A549 (cell line): ENCODE data around the gene PGK1. TPM values are rescaled to one million over a fixed set of nuclear protein-coding genes. Genes with fewer than 3 reads are reported as not detected.
A peak's percentile ranks its signal among the peaks of the same experiment; 100 is the strongest.

Experiments used
- ATAC-seq, 2 experiments: fragments of 200-7000 bp in 1 of 2; fragments of >200 bp in 1 of 2; cut with Nextera tagmentation in 1 of 2; cut with Tn5 transposase in 1 of 2; 3 replicates each; pipeline versions ENCODE4 v1.8.0 to v1.9.1; 2018 to 2020; ENCODE audit warnings: mild to moderate bottlenecking in 1 of 2, moderate library complexity in 1 of 2
- CTCF ChIA-PET: fragments of 300-600 bp; sonication (Branson Sonifier 250); formaldehyde crosslinking; extraction: SDS; loops from one replicate; lab custom pipeline; 2021; ENCODE audit warnings: antibody characterized with exemption, inconsistent platforms; lab: Yijun Ruan, JAX
- POLR2A ChIA-PET: fragments of 350-600 bp; formaldehyde crosslinking; extraction: SDS; loops from one replicate; lab custom pipeline; 2021; ENCODE audit warnings: antibody characterized with exemption, inconsistent platforms; lab: Yijun Ruan, JAX
- DNase-seq, 2 experiments: peaks; one replicate each; pipeline versions ENCODE4 v3.0.0 to v3.0.0-alpha.2; 2011 to 2016; ENCODE audit warnings: low read depth in 1 of 2, low spot score in 1 of 2
- FAIRE-seq: peaks from 2 replicates; lab custom pipeline; 2011; peaks lifted over from hg19 to GRCh38; lab: Jason Lieb, UNC
- H3K27ac ChIP-seq, 2 experiments: fragments of >200 bp; sonication (Bioruptor Twin); formaldehyde crosslinking; 3 replicates each; pipeline ENCODE4 v1.5.1; 2016 to 2017
- H3K4me1 ChIP-seq: fragments of >200 bp; sonication (Bioruptor Twin); formaldehyde crosslinking; 3 replicates; pipeline ENCODE4 v1.6.1; 2016
- H3K4me2 ChIP-seq: fragments of >200 bp; sonication (Bioruptor Twin); formaldehyde crosslinking; 3 replicates; pipeline ENCODE4 v1.6.1; 2016
- H3K4me3 ChIP-seq: fragments of >200 bp; sonication (Bioruptor Twin); formaldehyde crosslinking; 3 replicates; pipeline ENCODE4 v1.5.1; 2016
- H3K9me3 ChIP-seq: fragments of >200 bp; sonication (Bioruptor Twin); formaldehyde crosslinking; 3 replicates; pipeline ENCODE4 v1.6.1; 2016
- BCL3 ChIP-seq: fragments of >200 bp; sonication (Bioruptor Twin); formaldehyde crosslinking; IDR thresholded peaks from 3 replicates; pipeline ENCODE4 v1.6.1; 2016
- BHLHE40 ChIP-seq: IDR thresholded peaks from 2 replicates; pipeline ENCODE4 v1.6.1; 2012; ENCODE audit warnings: low read depth, low read length, inconsistent platforms
- CHD4 ChIP-seq: fragments of 200-600 bp; sonication (generic); IDR thresholded peaks from 2 replicates; pipeline ENCODE4 v1.6.1; 2016; ENCODE audit warnings: antibody characterized with exemption, mild to moderate bottlenecking, borderline replicate concordance
- E2F6 ChIP-seq: IDR thresholded peaks from 2 replicates; pipeline ENCODE4 v1.6.1; 2012; ENCODE audit warnings: low read depth, borderline replicate concordance
- EHF ChIP-seq: fragments of 250-450 bp; sonication (Bioruptor Pico); IDR thresholded peaks from 2 replicates; pipeline ENCODE4 v1.5.0; 2020; ENCODE audit warnings: mild to moderate bottlenecking
- FOSL2 ChIP-seq, 2 experiments: fragments of 450-650 bp in 1 of 2; fragments of >200 bp in 1 of 2; sonication (Bioruptor Twin) in 1 of 2; formaldehyde crosslinking; IDR thresholded peaks; 2 replicates each; pipeline versions ENCODE4 v1.5.0 to v1.6.1; 2016 to 2020; ENCODE audit warnings: mild to moderate bottlenecking in 1 of 2, moderate library complexity in 1 of 2
- FOXS1 ChIP-seq: fragments of 250-450 bp; sonication (Bioruptor Pico); IDR thresholded peaks from 2 replicates; pipeline ENCODE4 v1.5.0; 2020; ENCODE audit warnings: mild to moderate bottlenecking, moderate library complexity
- GATA3 ChIP-seq: IDR thresholded peaks from 2 replicates; pipeline ENCODE4 v1.6.1; 2012; ENCODE audit warnings: borderline replicate concordance
- HDAC2 ChIP-seq: fragments of 200-600 bp; sonication (generic); IDR thresholded peaks from 2 replicates; pipeline ENCODE4 v1.6.1; 2016
- HES2 ChIP-seq: fragments of >200 bp; sonication (Bioruptor Twin); formaldehyde crosslinking; IDR thresholded peaks from 2 replicates; pipeline ENCODE4 v1.6.1; 2016
- HEYL ChIP-seq: fragments of 250-450 bp; sonication (Bioruptor Pico); IDR thresholded peaks from 2 replicates; pipeline ENCODE4 v1.8.0; 2021; ENCODE audit warnings: mild to moderate bottlenecking, moderate library complexity
- HMGXB4 ChIP-seq: fragments of 250-450 bp; sonication (Bioruptor Pico); IDR thresholded peaks from 2 replicates; pipeline ENCODE4 v1.5.0; 2021; ENCODE audit warnings: mild to moderate bottlenecking, moderate library complexity, borderline replicate concordance
- HOXB13 ChIP-seq: fragments of 250-450 bp; sonication (Bioruptor Pico); IDR thresholded peaks from 2 replicates; pipeline ENCODE4 v1.5.0; 2020; ENCODE audit warnings: low read depth, mild to moderate bottlenecking, moderate library complexity
- HOXB5 ChIP-seq: fragments of 250-450 bp; sonication (Bioruptor Pico); IDR thresholded peaks from 2 replicates; pipeline ENCODE4 v1.5.0; 2020; ENCODE audit warnings: mild to moderate bottlenecking, moderate library complexity
- KDM1A ChIP-seq: fragments of 200-600 bp; sonication (generic); IDR thresholded peaks from 2 replicates; pipeline ENCODE4 v1.6.1; 2016; ENCODE audit warnings: low read depth, mild to moderate bottlenecking
- KDM5A ChIP-seq: fragments of 200-600 bp; sonication (generic); IDR thresholded peaks from 2 replicates; pipeline ENCODE4 v1.6.1; 2016; ENCODE audit warnings: antibody characterized with exemption, mild to moderate bottlenecking
- MAZ ChIP-seq: fragments of 150-350 bp; IDR thresholded peaks from 2 replicates; pipeline ENCODE4 v1.6.1; 2014; ENCODE audit warnings: antibody characterized with exemption, low read depth, low read length, borderline replicate concordance
- NFE2L2 ChIP-seq: fragments of 150-350 bp; conservative IDR thresholded peaks from 2 replicates; pipeline ENCODE4 v1.6.1; 2014; ENCODE audit warnings: low read length
- NPAS2 ChIP-seq: fragments of 250-450 bp; sonication (Bioruptor Pico); IDR thresholded peaks from 2 replicates; pipeline ENCODE4 v1.8.0; 2022; ENCODE audit warnings: mild to moderate bottlenecking, moderate library complexity, borderline replicate concordance
- POLR2AphosphoS2 ChIP-seq: conservative IDR thresholded peaks from 2 replicates; pipeline ENCODE4 v1.6.1; 2012; ENCODE audit warnings: low read length, improper control_type of control experiment, inconsistent platforms
- RARB ChIP-seq: fragments of 250-450 bp; sonication (Bioruptor Pico); IDR thresholded peaks from 2 replicates; pipeline ENCODE4 v1.8.0; 2021; ENCODE audit warnings: mild to moderate bottlenecking, moderate library complexity
- RCOR1 ChIP-seq: fragments of 150-350 bp; IDR thresholded peaks from 2 replicates; pipeline ENCODE4 v1.6.1; 2014; ENCODE audit warnings: antibody characterized with exemption, low read length, low read depth
- SMC3 ChIP-seq: fragments of >200 bp; sonication (Bioruptor Twin); formaldehyde crosslinking; IDR thresholded peaks from 3 replicates; pipeline ENCODE4 v1.6.1; 2018; ENCODE audit warnings: inconsistent platforms
- TFCP2L1 ChIP-seq: fragments of 250-450 bp; sonication (Bioruptor Pico); IDR thresholded peaks from 2 replicates; pipeline ENCODE4 v1.5.0; 2021; ENCODE audit warnings: mild to moderate bottlenecking
- ZFP36 ChIP-seq: fragments of 450-650 bp; IDR thresholded peaks from 2 replicates; pipeline ENCODE4 v1.6.1; 2014; ENCODE audit warnings: borderline replicate concordance; ENCODE audit not compliant: partially characterized antibody
- ZNF302 ChIP-seq: fragments of 250-450 bp; sonication (Bioruptor Pico); IDR thresholded peaks from 2 replicates; pipeline ENCODE4 v1.9.0; 2021; ENCODE audit warnings: inconsistent platforms, mild to moderate bottlenecking, moderate library complexity
- WGBS: methylation state at CpG from one replicate; pipeline ENCODE4 v1.1.6; 2017; ENCODE audit errors: missing lambda C conversion rate; 5-methylcytosine and 5-hydroxymethylcytosine counted together
- polyA plus RNA-seq, 4 experiments: library from polyadenylated mRNA; depleted of rRNA in 3 of 4; stranded (reverse); fragments of >200 nt; fragmentation: RNase III in 1 of 4; extraction: RNeasy Plus Mini Kit Qiagen cat#74134 plus additional on column Dnase treatment in 1 of 4; gene quantifications; 2 replicates in 3 of 4; 3 replicates in 1 of 4; pipeline ENCODE4 v1.2.3, GENCODE V29; 2011 to 2017

Gene PGK1
- polyA plus RNA-seq, 2 of the 4 experiments (the other 2 are of a cell fraction), result 351 to 689 TPM

GRCh38 chrX:78106651-78106986, 2.6 kb downstream of the PGK1 start:
- ATAC-seq (no peak), FAIRE-seq (no peak), DNase-seq (no peak)
- POLR2A ChIA-PET, result no interaction called here
- no peak for TF ChIP-seq FOSL2 (IDR thresholded peaks at IDR 0.05)
- TF ChIP-seq FOSL2 (CRISPR knock-in tag; IDR thresholded peaks at IDR 0.05), result no peak
- TF ChIP-seq ZNF302 (CRISPR knock-in tag), result no peak
- no peak for TF ChIP-seq KDM1A
- no peak for TF ChIP-seq RCOR1
- no peak for TF ChIP-seq E2F6
- TF ChIP-seq EHF, result no peak
- TF ChIP-seq BHLHE40, result no peak
- no peak for TF ChIP-seq GATA3
- TF ChIP-seq HMGXB4, result no peak
- no peak for TF ChIP-seq NFE2L2
- no peak for TF ChIP-seq SMC3
- no peak for TF ChIP-seq NPAS2 (CRISPR knock-in tag)
- no peak for TF ChIP-seq CHD4
- no peak for TF ChIP-seq MAZ
- Histone ChIP-seq H3K4me1 (peaks cover 64% of the 10 kb centered on the region), H3K9me3 (no peaks in the 10 kb centered on the region), H3K4me2 (peak overlapping the region; percentile 90), H3K4me3 (no peak overlapping the region), H3K27ac (no peak overlapping the region)
- CTCF ChIA-PET, result no interaction called here
- 100% methylated on average over 1 of the region's 1 CpG for WGBS

GRCh38 chrX:78109458-78109857, 5.4 kb downstream of the PGK1 start:
- WGBS, result 95% methylated on average over 2 of the region's 2 CpGs
- peak overlapping the region; percentile 90 for H3K4me2 ChIP-seq
- no peak overlapping the region for H3K27ac ChIP-seq
- TF ChIP-seq KDM5A, result no peak
- TF ChIP-seq FOXS1 (CRISPR knock-in tag), result no peak
- TF ChIP-seq BCL3, result no peak
- TF ChIP-seq HEYL (CRISPR knock-in tag), result no peak
- no peak for TF ChIP-seq HOXB13 (CRISPR knock-in tag)
- TF ChIP-seq ZFP36, result no peak
- no peak for TF ChIP-seq NPAS2 (CRISPR knock-in tag)
- no peak for TF ChIP-seq SMC3
- TF ChIP-seq MAZ, result no peak
- no peak for TF ChIP-seq EHF
- H3K9me3 ChIP-seq, result no peaks in the 10 kb centered on the region
- ChIA-PET CTCF (interaction anchor here (0.6 kb wide), 1 partner anchor 267 kb away, joined by 3 read pairs; no protein-coding TSS in a partner anchor), POLR2A (no interaction called here)
- no peak overlapping the region for H3K4me3 ChIP-seq
- no peak for FAIRE-seq
- DNase-seq, result no peak
- peaks cover 60% of the 10 kb centered on the region for H3K4me1 ChIP-seq
- ATAC-seq, result no peak

- FAIRE-seq, result no peak
- Histone ChIP-seq H3K9me3 (no peaks in the 10 kb centered on the region), H3K4me3 (no peak overlapping the region), H3K4me1 (peaks cover 52% of the 10 kb centered on the region), H3K4me2 (peak overlapping the region; percentile 21; the same call in 1 of the 3 replicates), H3K27ac (no peak overlapping the region)
- ChIA-PET POLR2A (no interaction called here), CTCF (no interaction called here)
- no peak for TF ChIP-seq FOSL2 (IDR thresholded peaks at IDR 0.05)
- no peak for TF ChIP-seq FOSL2 (CRISPR knock-in tag; IDR thresholded peaks at IDR 0.05)
- TF ChIP-seq POLR2AphosphoS2, result no peak
- no peak for TF ChIP-seq HDAC2
- TF ChIP-seq ZNF302 (CRISPR knock-in tag), result no peak
- TF ChIP-seq HES2, result no peak
- TF ChIP-seq TFCP2L1, result no peak
- no peak for TF ChIP-seq HOXB13 (CRISPR knock-in tag)
- TF ChIP-seq RARB (CRISPR knock-in tag), result no peak
- no peak for TF ChIP-seq HOXB5
- WGBS, result 76% methylated on average over 10 of the region's 10 CpGs
- DNase-seq, result no peak
- no peak for ATAC-seq
Measured at GRCh38 chrX:78111140-78111931, 7.3 kb downstream of the PGK1 start.
